Stimulated activated CD4-positive, alpha-beta T cell treated with anti-CD3 and anti-CD28 coated beads, Interleukin-2, amount 100 ng/mL, for 48 hours (primary cell): ENCODE measurements around the gene IL1R2.
A peak's percentile ranks its signal among the peaks of the same experiment; 100 is the strongest.

Experiments used
- DNase-seq, 2 donors: peaks; one replicate each; pipeline ENCODE4 v3.0.0-alpha.2; 2020

IL1R2 gene

DNA sequence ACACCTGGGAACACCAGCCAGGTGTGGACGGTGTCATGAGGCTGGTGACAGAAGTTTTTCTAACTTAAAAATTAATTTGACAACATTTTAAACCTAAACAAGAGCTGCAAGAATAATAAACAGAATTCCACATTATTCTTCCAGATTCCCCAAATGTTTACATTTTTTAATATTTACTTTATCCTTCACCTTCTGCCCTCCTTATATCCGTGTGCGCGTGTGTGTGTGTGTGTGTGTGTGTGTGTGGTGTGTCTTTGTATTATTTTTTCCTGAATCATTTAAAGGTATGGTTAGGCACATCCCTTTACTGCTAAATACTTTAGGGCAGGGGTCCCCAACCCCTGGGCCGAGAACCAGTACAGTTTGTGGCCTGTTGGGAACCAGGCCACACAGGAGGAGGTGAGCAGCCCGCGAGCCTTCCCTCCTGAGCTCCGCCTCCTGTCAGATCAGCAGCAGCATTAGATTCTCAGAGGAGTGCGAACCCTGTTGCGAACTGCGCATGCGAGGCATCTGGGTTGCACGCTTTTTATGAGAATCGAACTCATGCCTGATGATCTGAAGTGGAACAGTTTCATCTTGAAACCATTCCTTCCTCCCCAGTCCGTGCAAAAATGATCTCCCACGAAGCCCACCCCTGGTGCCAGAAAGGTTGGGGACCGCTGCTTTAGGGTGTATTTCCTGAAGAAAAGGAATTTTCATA, 16.4 kb upstream of the IL1R2 start:
- no peak for DNase-seq

- no peak for DNase-seq
These were observed 14.9 kb upstream of the IL1R2 start for GRCh38 chr2:101976891-101977290.

DNA sequence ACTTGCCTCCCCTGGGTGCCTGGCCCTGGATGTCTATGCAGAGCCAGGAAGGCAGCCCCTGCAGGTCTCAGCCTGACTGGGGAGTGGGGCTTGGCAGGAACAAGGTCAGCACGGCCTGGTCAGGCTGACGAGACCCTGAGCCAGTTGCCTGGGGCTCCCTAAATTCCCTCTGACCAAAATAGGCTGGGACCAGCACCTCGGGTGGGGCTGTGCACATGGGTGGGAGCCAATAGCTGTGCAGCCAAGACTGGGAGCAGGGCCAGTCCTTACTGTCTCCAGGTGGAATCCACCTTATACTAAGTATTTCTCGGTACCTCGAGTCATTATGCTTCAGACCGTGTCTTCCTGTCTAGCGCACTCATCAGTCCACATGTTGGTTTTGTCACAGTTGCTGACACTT, 11.4 kb upstream of the IL1R2 start:
- DNase-seq, result no peak

GRCh38 chr2:101981066-101981465, 10.7 kb upstream of the IL1R2 start:
- DNase-seq, result no peak

DNA sequence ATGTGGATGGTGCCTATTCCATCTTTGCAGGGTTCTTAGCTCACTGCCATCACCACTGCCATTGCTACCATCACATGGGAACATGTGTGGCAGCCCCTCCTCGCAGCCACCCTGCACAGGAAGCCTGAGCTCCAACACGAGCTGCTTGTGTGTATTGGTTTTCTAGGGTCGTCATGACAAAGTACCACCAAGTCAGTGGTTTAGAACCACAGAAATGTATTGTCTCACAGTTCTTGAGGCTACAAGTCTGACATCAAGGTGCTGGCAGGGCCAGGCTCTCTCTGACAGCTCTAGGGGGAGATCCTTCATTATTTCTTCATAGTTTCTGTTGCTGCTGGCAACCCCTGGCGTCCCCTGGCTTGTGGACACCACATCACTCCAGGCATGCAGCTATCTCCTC, 10.3 kb upstream of the IL1R2 start:
- DNase-seq, result no peak

DNA sequence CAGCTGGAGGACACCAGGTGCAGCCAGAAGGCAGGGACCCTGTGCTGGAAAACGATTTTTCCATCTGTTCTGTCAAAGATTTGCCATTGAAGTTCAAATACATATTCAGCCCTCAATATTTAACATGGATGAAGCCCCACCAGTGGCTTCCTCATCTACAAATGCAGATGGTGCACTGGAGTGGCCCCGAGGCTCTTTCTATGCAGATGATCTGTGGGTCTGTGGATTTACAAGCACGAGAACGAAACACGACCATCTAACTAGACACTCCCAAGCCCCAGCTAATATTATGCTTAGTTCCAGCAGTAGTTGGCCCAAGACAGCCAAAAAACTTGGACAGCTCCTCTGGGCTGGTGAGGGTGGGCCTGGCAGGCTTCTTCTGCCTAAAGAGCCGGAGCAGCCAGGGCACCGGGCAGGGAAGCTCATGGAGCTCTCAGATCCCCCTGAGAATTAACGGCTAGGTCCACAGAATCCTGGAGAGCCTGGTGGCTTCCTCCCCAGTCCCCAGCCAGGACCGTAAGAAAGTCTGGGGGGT, 9.2 kb upstream of the IL1R2 start:
- no peak for DNase-seq

DNA sequence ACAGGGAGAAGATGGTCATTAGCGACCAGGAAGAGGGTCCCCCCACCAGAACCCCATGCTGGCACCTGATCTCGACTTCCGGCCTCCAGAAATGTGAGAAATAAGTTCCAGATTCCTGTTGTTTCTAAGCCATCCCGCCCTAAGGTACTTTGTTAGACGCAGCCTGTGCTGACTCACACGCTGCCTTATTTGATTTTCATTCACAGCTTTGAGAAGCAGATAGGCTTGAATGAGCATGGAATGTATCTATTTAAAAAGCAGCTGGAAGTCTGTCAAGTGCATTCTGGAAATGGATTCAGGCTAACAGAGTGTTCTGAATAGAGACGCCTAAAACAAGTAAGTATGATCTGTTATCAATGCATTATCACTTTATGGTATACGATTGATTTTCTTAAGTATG, 8.3 kb upstream of the IL1R2 start:
- DNase-seq, result no peak

- DNase-seq, result no peak
These were observed 7.8 kb upstream of the IL1R2 start for GRCh38 chr2:101983928-101984327.

GRCh38 chr2:101984656-101985055, 7.1 kb upstream of the IL1R2 start:
- DNase-seq, result no peak

GRCh38 chr2:101985101-101985792, 6.5 kb upstream of the IL1R2 start:
- no peak for DNase-seq

DNA sequence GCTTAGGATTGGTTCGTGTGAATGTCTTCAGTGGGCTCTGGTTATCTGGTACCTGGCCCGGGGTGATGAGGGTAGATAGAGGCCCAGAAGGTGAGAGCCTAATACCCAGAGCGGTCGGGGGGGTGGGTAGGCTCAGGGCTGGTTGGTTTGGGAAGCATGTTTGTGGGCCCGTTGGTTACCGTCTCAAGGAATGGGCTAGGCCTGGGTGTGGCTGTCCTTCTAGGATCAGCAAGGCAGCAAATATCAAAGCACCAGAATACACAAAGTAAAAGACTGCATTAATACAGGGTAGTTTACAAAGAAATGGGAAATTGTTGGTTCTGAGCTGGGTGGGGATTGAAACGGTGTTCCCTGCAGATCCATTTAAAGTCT, 6.0 kb upstream of the IL1R2 start:
- DNase-seq, result no peak

GRCh38 chr2:101986376-101986775, 5.4 kb upstream of the IL1R2 start:
- no peak for DNase-seq

DNA sequence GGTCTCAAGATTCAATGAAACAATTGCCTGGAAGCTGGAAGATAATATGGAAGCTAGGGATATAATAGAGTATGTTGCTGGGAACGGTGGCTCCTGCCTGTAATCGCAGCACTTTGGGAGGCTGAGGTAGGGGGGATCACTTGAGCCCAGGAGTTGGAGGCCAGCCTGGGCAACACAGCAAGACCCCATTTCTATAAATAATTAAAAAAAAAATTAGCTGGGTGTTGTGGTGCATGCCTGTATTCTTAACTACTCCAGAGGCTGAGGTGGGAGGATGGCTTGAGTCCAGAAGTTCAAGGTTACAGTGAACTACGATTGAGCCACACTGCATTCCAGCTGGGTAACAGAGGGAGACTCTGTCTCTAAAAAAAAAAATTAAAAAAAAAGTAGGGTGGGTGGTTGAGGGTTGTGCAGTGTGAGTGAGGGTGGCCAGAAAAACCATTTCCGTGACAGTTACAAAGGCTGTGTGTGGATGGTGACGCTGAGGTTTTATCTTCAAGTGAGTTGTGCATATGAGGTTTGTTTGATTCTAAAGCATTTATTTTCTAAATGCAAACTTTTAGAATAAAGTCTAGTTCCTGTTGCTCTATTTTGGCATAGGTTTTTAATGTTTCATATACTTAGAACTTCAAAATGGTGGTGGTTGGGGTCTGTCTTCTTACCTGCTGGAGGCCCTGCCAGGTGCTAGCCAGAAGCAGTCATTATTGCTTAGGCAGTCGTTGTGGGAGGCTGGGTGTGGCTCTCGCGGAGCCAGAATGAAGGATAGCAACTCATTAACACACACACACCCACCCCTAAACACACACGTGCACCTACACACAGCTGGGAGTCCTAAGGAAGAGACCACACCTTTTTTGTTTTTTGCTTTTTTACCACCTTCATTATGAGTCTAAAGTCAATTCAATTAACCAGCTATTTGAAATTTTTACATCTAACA, 4.7 kb upstream of the IL1R2 start:
- no peak for DNase-seq

GRCh38 chr2:101987832-101988231, 3.9 kb upstream of the IL1R2 start:
- DNase-seq, result no peak

DNA sequence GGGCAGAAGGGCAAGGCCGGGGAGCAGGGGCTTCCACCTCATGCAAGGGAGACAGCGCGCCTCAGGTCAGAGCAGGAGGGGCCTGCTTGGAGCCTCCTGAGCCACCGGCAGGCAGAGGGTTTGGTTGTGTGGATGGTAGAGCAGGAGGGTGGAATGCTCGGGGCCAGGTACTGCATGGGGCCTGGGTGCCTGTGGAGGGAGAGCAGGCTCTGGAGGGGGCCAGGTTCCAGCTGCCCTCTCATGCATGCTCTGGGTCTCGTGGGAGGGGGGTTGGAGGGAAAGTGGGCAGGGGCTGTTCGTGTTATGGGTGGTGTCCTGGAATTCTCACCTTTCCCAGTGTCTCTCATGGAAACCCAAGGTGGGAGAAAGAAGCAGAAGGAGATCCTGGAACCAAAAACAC, 3.2 kb upstream of the IL1R2 start:
- DNase-seq, result no peak

DNA sequence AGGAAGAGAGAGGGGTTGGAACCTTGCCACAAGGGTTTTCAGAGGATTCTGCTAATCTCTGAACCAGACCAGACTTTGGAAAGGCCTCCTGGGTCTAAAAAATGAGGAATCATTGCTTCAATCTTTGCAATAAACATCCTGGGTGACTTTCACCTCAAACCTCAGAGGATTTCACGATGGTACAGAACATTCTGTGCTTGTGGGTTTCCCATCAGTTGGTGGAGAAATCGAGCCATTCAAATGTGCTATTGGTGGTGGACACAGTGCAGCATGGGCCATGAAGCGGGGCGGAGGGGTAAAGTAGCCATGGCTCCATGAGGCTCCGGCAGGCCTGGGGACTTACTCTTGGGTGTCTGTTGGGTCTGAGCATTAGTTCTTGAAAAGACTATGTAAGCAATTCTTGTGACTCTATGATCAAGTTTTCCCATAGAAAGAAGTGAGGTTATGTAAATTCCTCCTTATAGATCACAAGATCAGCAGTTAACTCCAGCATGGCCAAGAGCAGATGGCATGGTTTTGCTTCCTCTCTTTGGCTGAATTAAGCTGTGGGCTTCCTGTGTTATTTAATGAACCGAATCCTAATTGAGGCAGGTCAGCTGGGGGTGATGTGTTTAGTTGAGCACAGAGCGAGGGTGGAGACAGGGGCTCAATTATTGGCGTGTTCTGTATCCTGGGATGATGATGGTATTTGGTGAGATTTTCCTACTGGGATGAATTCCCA, 1.9 kb upstream of the IL1R2 start:
- no peak for DNase-seq

GRCh38 chr2:101993772-101994171, 2.0 kb downstream of the IL1R2 start:
- no peak for DNase-seq

DNA sequence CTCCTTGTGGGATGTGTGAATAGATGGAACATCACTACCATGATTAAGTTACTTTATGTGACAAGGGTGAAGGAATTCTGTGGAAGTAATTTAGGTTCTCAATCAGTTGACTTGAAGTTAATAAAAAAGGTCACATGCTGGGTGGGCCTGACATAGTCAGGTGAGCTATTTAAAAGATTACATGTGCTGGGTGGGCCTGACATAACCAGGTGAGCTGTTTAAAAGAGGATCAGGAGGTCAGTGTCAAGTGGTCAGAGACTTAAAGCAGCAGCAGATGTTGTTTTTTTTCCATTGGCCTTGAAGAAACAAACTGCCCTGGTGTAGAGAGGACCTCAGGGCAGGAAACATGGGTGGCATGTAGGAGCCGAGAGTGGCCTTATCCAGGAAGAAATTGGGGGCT, 3.3 kb downstream of the IL1R2 start:
- DNase-seq, result no peak

- DNase-seq, result no peak
These were observed 4.0 kb downstream of the IL1R2 start for GRCh38 chr2:101995804-101996203.

DNA sequence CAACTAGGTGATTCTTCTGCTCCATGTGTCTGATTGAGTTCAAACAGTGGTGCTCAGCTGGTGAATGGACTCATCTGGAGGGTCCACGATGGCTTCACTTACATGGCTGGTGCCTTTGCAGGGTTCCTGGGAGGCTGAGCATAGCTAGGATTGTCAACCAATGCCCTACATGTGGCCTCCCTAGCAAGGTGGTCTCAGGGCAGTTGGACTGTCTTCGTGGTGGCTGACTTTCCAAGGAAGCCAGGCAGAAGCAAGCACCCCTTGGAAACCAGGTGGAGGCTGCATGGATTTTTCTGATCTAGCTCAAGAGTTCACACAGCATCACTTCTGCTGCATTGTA, 6.8 kb downstream of the IL1R2 start:
- DNase-seq, result no peak

- DNase-seq, result peak; percentile 28 to 41
These were observed 7.4 kb downstream of the IL1R2 start for GRCh38 chr2:101998896-101999789.

- no peak for DNase-seq
These were observed 8.3 kb downstream of the IL1R2 start for GRCh38 chr2:102000012-102000411.
